ENCODE data around the gene PEX13.

- TF ChIP-seq CTCF (IDR thresholded peaks at IDR 0.05; ENCODE audit: borderline replicate concordance, extremely low read depth, low read length, poor library complexity, severe bottlenecking) (no peak), EZH2 (IDR thresholded peaks at IDR 0.05; ENCODE audit: borderline replicate concordance, low read depth, low read length, severe bottlenecking) (no peak)
These were observed 8.2 kb upstream of the PEX13 start for GRCh38 chr2:61009355-61009754.

All from DND-41 (cell line).